SU-DHL-6 (cell line): Measurements from ENCODE around the gene UGT2A1.

Experiments
- EZH2phosphoT487 ChIP-seq: fragments of 200-600 bp; sonication (generic), shearing (Covaris generic); conservative IDR thresholded peaks from 2 replicates; pipeline ENCODE4 v1.6.1; 2018; ENCODE audit warnings: mild to moderate bottlenecking, antibody characterized with exemption, low read length, moderate library complexity, mixed read lengths
- TF ChIP-seq, protein P1 (sequence below): fragments of 200-600 bp; sonication (generic); IDR thresholded peaks from one replicate; pipeline ENCODE4 v1.5.1; 2017; ENCODE audit warnings: antibody characterized with exemption, mild to moderate bottlenecking, low read length, moderate library complexity; ENCODE audit not compliant: insufficient read depth, poor library complexity, severe bottlenecking

DNA sequence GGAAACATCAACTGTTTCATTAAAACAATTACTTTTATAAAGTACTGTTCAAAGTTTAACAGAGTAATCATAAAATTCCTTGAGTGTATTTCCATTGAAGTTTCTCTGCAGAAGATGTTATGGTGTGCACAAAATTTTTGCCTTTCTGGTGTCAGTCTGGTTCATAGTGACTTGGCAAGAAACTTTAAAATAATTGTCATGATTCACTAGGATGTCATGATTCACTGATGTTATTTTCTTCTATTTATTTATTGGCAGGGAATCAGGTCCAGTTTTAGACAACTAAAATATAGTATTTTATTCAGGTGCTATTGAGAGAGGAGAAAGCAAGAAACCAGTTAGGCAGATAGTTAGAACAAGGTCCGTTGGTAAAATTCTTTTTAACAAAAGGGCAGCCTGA lies 3.8 kb downstream of the UGT2A1 start:
- TF ChIP-seq, protein P1, sequence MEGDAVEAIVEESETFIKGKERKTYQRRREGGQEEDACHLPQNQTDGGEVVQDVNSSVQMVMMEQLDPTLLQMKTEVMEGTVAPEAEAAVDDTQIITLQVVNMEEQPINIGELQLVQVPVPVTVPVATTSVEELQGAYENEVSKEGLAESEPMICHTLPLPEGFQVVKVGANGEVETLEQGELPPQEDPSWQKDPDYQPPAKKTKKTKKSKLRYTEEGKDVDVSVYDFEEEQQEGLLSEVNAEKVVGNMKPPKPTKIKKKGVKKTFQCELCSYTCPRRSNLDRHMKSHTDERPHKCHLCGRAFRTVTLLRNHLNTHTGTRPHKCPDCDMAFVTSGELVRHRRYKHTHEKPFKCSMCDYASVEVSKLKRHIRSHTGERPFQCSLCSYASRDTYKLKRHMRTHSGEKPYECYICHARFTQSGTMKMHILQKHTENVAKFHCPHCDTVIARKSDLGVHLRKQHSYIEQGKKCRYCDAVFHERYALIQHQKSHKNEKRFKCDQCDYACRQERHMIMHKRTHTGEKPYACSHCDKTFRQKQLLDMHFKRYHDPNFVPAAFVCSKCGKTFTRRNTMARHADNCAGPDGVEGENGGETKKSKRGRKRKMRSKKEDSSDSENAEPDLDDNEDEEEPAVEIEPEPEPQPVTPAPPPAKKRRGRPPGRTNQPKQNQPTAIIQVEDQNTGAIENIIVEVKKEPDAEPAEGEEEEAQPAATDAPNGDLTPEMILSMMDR, result no peak
- TF ChIP-seq EZH2phosphoT487, result no peak
